Measurements from ENCODE around the gene NARS2.

- TF ChIP-seq CTCF (IDR thresholded peaks at IDR 0.05), result no peak
- no peak for TF ChIP-seq EP300 (IDR thresholded peaks at IDR 0.05)
Measured at GRCh38 chr11:78510597-78510996, 64.1 kb downstream of the NARS2 start.

All from ovary (tissue), 3 donors.